ENCODE data around the gene ATG4B.

DNA sequence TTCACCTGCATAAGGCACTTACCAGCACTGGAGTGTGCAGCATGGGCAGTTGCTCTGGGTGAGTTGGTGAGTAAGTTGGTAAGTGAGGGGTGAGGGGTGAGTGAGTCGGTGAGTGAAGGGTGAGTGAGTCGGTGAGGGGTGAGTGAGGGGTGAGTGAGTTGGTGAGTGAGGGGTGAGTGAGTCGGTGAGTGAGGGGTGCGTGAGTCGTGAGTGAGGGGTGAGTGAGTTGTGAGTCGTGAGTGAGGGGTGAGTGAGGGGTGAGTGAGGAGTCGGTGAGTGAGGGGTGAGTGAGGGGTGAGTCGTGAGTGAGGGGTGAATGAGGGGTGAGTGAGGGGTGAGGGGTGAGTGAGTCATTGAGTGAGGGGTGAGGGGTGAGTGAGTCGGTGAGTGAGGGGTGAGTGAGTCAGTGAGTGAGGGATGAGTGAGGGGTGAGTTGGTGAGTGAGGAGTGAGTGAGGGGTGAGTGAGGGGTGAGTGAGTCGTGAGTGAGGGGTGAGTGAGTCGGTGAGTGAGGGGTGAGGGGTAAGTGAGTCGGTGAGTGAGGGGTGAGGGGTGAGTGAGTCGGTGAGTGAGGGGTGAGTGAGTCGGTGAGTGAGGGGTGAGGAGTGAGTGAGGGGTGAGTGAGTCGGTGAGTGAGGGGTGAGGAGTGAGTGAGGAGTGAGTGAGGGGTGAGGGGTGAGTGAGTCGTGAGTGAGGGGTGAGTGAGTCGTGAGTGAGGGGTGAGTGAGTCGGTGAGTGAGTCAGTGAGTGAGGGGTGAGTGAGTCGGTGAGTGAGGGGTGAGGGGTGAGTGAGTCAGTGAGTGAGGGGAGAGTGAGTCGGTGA, 17.7 kb upstream of the ATG4B start:
- TF ChIP-seq, protein P1, sequence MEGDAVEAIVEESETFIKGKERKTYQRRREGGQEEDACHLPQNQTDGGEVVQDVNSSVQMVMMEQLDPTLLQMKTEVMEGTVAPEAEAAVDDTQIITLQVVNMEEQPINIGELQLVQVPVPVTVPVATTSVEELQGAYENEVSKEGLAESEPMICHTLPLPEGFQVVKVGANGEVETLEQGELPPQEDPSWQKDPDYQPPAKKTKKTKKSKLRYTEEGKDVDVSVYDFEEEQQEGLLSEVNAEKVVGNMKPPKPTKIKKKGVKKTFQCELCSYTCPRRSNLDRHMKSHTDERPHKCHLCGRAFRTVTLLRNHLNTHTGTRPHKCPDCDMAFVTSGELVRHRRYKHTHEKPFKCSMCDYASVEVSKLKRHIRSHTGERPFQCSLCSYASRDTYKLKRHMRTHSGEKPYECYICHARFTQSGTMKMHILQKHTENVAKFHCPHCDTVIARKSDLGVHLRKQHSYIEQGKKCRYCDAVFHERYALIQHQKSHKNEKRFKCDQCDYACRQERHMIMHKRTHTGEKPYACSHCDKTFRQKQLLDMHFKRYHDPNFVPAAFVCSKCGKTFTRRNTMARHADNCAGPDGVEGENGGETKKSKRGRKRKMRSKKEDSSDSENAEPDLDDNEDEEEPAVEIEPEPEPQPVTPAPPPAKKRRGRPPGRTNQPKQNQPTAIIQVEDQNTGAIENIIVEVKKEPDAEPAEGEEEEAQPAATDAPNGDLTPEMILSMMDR (IDR thresholded peaks at IDR 0.05): no peak
- no peak for TF ChIP-seq POLR2A (IDR thresholded peaks at IDR 0.05; ENCODE audit: low read depth)

Data from esophagus muscularis mucosa (tissue), 3 donors.